HG03135 (cell line): ENCODE data around the gene TMEM87B.
"Not testable (repeated sequence)": the region's sequence is repeated elsewhere in the genome, so short reads cannot be mapped to it uniquely, and the experiment has no call there.

ENCODE experiments used
- ATAC-seq: cut with Tn5 transposase; IDR thresholded peaks from one replicate; pipeline ENCODE4 v1.9.1; 2021; ENCODE audit warnings: mild to moderate bottlenecking, moderate library complexity; ENCODE audit not compliant: unreplicated experiment

Gene TMEM87B

DNA sequence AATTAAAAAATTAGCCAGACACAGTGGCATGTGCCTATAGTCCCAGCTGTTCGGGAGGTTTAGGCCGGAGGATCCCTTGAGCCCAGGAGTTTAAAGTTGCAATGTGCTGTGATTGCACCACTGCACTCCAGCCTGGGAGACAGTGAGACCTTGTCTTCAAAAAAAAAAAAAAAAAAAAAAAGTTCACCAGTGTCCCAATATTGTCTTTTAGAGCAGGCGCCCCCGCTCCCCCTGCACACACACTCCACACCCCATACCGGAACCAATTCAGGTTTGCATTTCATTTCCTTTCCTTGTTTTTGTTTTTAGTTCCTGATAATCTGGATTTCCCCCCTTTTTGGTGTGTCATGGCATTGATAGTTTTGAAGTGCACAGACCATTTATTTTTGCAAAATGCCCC lies 10.4 kb downstream of the TMEM87B start:
- no peak for ATAC-seq

DNA sequence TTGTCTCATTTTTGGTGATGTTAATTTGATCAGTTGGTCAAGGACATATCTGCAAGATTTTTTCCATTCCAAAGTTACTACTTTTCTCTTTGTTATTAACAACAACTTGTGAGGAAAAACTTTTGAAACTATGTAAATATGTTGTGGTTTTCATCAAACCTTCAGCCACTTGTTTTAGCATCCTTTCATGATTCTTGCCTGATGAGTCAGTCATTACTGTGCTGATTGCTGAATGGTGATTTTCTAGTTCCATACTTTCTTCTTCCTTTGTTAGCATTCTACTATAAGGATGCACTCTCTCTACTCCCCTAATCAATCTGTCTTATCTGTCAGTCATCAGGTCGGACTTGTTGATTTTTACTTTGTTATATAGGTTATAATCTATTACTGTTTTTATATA lies 10.9 kb downstream of the TMEM87B start:
- ATAC-seq: no peak

DNA sequence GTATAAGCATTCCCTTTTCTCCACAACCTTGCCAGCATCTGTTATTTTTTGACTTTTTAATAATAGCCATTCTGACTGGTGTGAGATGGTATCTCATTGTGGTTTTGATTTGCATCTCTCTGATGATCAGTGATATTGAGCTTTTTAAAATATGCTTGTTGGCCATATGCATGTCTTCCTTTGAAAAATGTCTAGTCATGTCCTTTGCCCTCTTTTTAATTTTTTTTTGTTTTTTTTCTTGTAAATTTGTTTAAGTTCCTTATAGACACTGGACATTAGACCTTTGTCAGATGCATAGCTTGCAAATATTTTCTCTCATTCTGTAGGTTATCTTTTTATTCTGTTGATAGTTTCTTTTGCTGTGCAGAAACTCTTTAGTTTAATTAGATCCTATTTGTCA lies 14.7 kb downstream of the TMEM87B start:
- not testable (repeated sequence) for ATAC-seq

DNA sequence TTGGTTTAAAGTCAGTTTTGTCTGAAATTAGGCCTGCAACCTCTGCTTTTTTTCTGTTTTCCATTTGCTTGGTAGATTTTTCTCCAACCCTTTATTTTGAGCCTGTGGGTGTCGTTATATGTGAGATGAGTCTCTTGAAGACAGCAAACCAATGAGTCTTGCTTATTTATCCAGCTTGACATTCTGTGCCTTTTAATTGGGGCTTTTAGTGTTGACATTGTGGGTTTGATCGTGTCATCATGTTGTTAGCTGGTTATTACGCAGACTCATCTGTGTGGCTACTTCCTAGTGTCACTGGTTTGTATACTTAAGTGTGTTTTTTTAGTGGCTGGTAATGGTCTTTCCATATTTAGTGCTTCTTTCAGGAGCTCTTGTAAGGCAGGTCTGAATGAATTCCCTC lies 18.8 kb downstream of the TMEM87B start:
- ATAC-seq: no peak

DNA sequence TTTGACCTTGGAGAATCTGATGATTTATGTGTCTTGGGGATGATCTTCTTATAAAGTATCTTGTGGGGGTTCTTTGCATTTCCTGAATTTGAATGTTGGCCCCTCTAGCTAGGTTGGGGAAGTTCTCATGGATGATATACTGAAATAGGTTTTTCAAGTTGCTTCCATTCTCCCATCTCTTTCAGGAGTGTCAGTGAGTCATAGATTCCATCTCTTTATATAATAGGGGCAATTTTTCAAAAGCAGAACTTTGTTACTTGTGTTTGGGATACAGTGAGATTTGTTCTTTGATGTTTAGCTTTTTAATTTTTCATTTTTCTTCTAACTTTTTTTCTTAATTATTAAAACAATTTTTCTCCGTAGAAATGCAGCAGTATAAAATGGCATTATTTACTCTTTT lies 19.4 kb downstream of the TMEM87B start:
- ATAC-seq: no peak

DNA sequence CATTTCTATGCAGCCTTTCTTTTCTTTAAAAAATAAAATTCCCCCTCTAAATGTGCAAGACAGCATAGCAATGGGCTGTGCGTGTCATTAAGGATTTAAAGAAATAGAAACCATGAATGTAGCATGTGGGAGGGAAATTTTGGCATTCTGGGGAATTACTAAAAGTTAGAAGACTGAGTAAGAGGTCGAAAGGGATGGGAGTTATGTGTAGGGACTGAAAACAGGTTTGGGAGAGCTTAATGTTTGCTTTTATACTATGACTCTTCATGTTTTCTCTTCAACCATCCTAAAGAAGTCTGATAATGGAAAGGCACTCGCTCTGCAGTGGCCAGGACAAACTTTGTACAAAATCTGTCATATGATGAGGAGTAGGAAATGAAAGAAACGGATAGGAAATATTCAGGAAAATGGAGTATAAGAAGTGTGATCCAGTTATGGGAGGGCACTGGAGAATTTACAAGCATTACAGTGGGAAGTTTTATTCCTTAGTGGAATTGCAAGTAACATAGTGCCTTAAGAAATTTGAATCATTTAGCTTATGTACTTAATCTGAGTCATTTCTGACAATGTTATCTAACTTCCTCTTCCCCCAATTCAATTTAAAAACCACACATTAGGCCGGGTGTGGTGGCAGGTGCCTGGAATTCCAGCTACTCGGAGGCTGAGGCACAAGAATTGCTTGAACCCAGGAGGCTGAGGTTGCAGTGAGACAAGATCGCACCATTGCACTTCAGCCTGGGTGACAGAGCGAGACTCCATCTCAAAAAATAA lies 20.6 kb downstream of the TMEM87B start:
- ATAC-seq: no peak

DNA sequence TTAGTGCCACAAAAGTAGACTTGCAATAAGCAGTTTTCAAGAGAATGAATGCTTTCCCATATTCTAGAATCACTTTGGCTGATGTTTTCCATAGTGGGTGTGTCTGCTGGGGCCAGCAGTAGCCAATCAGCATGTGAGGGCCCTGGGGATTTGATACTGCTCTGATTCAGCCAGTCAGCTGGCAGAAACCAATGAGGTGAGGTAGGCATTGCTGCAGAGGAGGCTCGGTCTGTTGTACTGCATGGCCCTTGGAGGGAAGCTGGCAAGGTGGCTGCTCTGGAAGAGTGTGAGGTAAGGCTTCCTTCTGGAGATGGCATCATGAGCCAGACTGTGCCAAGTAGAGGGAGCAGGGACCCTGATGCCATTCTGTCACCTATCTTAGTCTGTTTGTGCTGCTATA lies 22.7 kb downstream of the TMEM87B start:
- ATAC-seq: no peak

DNA sequence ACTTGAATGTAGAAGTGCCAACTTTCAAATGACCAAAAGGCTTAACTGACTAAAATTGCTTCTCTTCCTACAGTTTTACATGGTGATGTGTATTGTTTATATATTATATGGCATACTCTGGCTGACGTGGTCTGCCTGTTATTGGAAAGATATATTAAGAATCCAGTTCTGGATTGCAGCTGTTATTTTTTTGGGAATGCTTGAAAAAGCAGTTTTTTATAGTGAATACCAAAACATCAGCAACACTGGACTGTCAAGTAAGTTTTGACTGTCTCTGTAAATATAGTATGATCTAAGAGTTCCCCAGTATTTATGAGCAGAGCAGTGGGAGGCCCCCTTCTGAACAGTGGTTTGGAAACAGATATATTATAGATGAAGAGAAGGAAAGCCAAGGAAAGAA lies 26.2 kb downstream of the TMEM87B start:
- no peak for ATAC-seq

DNA sequence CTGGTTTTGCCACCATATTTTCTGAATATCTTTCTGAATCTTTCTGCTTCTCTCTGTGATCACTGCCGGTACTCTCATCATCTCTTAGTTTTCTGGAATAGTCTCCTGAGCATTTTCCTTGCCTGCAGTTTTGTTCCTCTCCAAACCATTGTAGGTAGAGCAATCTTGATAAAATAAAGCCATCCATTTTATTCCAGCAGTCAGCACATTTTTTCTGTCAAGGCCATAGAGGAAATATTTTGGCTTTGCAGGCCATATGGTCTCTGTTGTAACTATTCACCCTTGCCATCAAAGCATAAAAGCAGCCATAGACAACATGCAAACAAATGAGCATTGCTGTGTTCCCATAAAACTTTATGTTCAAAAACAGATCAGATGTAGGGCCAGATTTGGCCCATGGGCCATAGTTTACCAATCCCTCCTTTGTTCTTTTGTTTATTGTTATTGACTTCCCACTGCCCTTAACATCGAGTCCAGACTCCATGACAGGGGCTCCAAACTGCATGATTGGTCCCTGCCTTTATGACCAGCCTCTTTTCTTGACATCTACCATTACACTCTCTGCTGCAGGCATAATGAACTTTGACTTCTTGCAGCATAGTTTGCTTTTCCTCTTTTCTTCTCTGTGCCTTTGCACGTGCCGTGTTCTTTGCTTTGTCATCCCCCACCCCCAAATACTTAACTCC lies 29.8 kb downstream of the TMEM87B start:
- ATAC-seq: no peak

DNA sequence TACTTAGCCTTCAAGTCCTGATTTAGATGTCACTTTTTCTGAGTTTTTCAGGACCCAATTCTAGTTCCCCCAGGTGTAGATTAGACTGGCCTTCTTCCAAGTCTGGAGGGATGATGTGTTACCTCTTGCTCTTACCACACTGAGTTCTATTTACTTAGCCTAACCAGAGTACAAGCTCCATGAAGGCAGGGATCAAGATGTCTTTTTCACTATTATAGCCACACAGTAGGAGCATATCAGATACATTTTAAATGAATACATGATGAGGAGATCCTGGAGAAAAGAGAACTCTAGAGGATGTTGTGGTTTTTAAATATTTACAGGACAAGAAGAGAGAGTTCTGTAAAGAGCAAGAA lies 30.3 kb downstream of the TMEM87B start:
- no peak for ATAC-seq

DNA sequence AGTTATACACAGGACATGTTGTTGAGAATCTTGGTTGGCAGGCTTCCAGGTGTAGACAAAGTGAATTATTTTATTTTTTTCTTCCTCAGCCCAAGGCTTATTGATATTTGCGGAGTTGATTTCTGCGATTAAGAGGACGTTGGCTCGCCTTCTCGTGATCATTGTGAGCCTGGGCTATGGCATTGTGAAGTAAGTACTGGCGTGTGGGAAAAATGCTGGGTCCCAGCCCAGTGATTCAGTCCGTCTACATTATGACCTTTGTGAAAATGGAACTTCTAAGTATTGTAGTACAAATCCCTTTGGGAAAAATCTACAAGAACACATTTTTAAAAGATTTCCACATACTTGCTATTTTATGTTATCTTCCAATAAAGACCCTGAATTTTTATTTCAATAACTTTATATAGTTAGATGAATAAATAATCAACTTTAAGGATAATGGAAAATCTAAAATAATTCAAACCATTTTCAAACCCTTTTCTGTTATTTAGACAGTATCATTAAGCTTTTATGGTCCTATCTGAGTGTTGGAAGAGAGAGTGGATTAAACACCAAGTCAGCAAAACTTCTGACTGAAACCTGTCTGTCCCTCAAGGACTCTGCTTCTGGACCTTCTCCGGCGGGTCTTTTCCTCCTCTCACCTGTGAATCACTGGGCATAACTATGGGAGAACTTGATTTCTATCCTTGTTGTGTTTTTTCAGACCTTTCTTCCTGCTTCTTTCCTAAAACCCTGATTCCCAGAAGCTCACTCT lies 31.0 kb downstream of the TMEM87B start:
- ATAC-seq: no peak

DNA sequence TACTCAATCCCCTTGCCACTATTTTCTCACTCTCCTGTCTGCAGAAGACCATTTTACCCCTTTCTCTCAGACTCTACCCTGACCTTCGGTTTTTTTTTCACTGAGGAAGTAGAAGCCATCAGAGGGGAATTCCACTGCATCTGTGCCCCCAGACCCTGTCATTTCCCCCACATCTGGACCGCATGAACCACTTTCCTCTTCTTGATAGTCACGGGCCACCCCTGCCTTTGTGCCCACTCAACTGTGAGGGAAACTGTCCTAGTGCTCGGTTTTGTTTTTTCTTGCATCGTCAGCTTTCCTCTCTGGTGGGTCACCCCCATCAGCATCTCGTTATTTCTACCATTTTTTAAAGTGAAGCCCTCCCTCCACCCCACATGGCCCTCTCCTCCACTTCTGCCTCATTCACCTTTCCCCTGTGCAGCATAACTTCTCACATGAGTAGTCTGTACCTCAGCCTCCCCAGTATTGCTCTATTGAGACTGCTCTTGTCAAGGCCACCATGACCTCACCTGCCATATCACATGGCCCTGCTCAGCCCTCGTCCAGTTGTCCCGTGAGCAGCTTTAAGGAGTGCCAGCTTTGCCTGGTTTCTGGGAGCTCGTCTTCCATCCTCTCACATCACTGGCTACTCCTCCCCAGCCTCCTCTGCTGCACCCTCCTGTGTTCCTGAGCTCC lies 32.4 kb downstream of the TMEM87B start:
- ATAC-seq: no peak

DNA sequence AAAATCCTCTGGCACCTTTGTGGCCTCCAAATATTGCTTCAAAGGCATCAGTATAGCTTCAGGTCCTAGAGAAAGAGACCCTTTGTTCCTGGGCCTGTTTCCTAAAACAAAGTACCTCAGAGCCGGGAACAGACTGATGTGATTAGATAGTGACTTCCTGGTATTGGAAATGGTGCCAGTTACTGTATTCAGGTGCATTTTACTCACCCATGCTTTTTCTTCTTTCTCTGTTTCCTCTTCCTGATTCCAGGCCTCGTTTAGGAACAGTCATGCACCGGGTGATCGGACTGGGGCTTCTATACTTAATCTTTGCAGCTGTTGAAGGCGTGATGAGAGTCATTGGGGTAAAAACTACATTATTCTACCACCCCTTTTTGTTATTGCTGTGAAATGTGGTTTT lies 34.3 kb downstream of the TMEM87B start:
- no peak for ATAC-seq

DNA sequence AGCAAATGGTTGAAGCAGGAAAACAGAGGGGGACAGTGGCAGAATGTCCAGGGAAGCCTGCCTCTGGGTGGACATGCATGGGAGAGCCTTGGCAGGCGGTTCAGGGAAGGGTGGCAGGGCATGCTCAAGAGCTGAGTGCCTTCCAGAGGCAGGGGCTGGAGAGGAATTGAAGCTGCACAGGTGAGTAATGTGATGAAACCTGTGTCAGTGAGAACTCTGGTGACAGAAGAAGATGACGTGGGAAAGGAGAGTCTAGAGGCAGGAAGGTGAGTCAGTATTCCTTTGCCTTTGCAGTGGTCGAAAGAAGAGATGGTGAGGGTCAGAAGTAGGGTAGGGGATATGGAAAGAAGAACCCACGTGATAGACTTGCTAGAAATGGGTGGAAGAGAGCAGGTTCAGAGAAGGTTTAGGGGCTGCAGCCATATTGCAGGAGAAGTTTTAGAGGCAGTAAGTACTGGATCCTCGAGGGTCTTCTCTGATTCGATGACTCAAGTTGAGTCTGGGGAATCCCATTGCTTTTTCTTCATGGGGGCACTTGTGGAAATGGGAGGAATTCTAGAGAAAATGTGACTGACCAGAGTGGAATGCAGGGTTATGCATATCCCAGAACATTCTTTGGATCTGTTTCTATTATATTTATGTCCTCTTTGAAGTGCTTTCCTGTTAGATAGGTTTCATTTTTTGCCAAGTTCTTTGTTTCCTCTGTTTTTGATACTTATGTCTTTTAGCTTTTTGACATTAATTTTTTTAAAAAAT lies 37.4 kb downstream of the TMEM87B start:
- ATAC-seq: no peak

DNA sequence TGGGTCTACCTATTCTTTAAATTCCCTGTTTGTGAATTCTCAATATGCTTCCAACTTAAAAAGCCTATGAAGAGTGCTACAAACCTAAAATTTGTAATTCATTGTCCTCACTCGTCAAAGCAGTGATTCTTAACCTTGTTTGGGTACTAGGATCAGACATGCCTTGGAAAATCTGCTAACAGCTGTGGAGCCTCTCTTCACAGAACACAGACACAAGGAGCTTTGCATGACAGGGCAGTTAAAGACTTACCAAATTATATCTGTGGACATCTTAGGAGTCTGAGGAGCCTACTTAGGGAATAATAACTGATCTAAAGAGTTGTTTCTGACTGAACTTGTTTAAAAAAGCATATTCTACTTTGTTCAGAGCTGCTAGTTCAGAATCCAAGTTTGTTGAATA lies 38.1 kb downstream of the TMEM87B start:
- no peak for ATAC-seq

DNA sequence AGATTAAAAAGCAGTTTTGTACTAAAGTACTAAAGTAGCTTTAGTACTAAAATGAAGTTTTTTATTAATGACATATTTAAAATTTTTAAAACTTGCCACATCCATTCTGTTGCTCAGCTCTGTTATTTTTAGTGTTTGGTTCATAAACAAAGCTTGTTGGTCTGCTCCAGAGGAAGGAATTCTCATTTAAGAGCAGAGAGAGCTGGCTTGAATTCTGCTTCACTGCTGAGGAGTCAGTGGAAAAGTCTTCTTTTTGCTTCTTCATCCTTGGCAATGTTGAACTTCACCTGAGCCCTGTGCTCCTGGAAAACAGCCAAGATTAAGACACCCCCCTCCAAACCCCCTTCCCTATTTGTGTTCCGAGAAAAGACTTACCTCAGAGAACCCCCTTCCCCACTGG lies 40.6 kb downstream of the TMEM87B start:
- no peak for ATAC-seq

DNA sequence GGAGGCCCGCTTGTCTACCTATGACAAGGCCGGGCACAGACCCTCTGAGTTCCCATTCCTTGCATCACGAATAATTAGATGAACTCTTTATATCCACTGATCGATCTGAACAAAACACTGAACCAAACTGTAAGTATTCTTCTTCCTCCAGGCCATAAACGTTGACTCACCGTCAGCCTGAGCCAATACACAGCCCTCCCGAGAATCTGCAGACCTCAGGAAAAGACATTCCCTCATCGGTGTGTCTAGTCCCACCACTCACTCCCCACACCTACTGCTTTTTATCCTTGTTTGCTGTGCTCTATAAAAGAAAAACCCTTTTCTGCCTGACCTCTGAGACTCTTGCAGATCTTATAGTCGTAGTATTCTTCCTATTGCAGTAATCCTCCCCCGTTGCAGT lies 41.0 kb downstream of the TMEM87B start:
- no peak for ATAC-seq

DNA sequence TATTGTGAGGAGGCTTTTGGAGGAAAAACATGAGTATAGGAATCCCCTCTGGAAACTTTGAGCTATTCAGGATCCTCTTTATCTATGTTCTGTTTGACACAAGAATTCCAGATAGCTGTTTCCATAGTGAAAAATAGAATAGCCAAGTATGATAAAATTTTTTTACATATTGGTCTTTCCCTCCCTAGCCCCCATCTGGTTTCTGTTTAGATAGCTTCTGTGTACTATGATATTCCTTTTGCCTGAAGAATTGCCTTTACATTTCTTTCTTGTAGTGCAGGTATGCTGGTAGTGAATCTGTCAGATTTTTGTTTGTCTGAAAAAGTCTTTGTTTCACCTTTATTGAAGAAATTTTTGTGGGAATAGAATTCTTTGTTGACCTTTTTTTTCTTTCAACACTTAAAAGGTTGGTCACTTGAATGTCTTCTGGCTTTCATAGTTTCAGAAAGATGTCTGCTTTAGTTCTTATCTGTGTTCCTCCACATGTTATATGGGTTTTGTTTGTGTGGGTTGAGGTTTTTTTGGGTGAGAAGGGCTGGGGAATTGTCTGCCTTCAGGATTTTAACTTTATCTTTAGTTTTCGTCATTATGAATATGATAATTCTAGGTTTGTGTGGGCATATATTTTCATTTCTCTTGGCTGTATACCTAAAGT lies 53.2 kb downstream of the TMEM87B start:
- no peak for ATAC-seq

DNA sequence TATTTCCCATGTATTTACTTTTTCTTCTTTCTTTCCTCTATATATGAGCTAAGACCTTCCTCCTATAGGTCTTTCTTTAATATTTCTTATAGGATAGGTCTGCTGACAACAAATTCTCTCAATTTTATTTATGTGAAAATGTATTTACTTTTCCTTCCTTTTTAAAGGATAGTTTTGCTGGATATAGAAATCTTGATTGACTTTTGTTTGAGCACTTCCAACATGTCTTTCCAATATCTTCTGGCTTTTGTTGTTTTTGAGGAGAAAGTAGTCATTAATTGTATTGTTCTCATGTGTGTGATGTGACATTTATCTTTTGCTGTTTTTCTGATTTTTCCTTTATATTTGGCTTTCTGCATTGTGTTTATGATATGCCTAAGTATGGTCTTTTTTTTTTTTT lies 54.2 kb downstream of the TMEM87B start:
- ATAC-seq: no peak

DNA sequence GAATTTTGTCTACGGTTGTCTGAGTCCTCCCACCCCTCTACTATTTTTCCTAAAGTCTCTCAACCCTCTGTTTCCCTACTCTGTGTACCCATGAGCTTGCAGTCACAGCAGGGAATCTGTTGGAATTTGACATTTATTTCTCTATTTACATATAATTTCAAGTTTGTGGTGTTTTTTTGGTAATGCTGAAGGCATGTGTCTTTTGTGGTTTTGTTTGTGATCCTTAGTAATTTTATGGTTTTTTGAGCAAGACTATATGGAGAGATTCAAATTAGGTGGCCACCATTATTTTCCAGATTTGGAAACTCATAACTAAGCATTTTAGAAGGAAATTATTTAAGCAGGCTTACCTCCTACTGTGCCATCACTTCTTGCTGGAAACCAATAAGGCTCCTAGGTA lies 55.9 kb downstream of the TMEM87B start:
- no peak for ATAC-seq
